Mucosa of descending colon (tissue), 3 donors: ENCODE data around the gene BRS3. TPM values are rescaled to one million over a fixed set of nuclear protein-coding genes. Genes with fewer than 3 reads are reported as not detected.

Experiments
- ATAC-seq: fragments of 200-7000 bp; cut with Tn5 transposase; one replicate; pipeline ENCODE4 v1.9.1; 2020; ENCODE audit warnings: mild to moderate bottlenecking, moderate library complexity
- DNase-seq, 3 donors: peaks; one replicate each; pipeline ENCODE4 v3.0.0-alpha.2; 2020
- H3K36me3 ChIP-seq: fragments of 200-600 bp; one replicate; pipeline ENCODE4 v1.8.0; 2021; ENCODE audit warnings: low read depth, mild to moderate bottlenecking
- H3K4me1 ChIP-seq: fragments of 200-600 bp; one replicate; pipeline ENCODE4 v1.8.0; 2021; ENCODE audit warnings: low read depth, mild to moderate bottlenecking
- H3K4me3 ChIP-seq: fragments of 200-600 bp; one replicate; pipeline ENCODE4 v1.8.0; 2021; ENCODE audit warnings: mild to moderate bottlenecking
- H3K9me3 ChIP-seq: fragments of 200-600 bp; one replicate; pipeline ENCODE4 v1.8.0; 2021; ENCODE audit warnings: mild to moderate bottlenecking
- intact Hi-C, 2 donors: fragments of 100-400 bp; cut with DNase I in 1 of 2; cut with micrococcal nuclease in 1 of 2; formaldehyde crosslinking; loops; one replicate each; pipeline versions ENCODE4 v1.11.0 to v1.11.1; 2022; cut with DNase I, micrococcal nuclease
- total RNA-seq, 3 donors: library from RNA; stranded (reverse); fragmentation: NEBNext Ultra II Directional in 2 of 3; extraction: Animal tissue kit (Norgen Biotek cat#: 25700) in 2 of 3; gene quantifications; one replicate each; pipeline versions ENCODE4 v1.2.1 to v1.2.4, GENCODE V29; 2021 to 2023
- TF ChIP-seq, protein P1 (sequence below): fragments of 200-600 bp; IDR thresholded peaks from one replicate; pipeline ENCODE4 v1.8.0; 2022; ENCODE audit warnings: antibody characterized with exemption, mild to moderate bottlenecking
- donor health status: DM: no; HTN: no; CAD: no; lungs with moderate emphysema.
- donor health status: DM: no; HTN: no; CAD: no.
- donor health status: DM: no; HTN: yes; CAD: no.

Gene BRS3
- total RNA-seq, 3 donors from 2014 or later: not detected

DNA sequence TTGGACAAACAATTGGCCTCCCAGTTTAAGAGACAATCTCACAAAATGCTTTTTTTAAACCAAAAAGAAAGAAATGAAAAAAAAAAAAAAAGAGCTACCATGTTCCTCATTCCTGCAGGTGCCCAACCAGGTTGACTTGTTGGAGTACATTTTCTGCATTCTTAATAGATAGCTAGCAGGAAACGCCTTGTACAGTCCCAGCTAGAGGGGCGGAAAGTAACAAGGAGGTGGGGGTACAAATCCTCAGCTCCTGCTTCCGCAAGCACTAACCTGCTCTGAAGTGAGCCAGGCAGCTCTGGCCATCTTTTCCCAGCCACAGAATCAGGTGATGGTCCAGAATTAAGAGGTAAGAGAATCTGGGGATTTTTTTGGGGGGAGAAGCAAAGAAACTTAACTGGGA lies 44.2 kb downstream of the BRS3 start, which contains the start of gene VGLL1:
Gene VGLL1 (plus strand): TSS at position 265 of the 400 bp plus-strand sequence. CDS start 3,806 bp downstream, outside the sequence.
- TF ChIP-seq, protein P1, sequence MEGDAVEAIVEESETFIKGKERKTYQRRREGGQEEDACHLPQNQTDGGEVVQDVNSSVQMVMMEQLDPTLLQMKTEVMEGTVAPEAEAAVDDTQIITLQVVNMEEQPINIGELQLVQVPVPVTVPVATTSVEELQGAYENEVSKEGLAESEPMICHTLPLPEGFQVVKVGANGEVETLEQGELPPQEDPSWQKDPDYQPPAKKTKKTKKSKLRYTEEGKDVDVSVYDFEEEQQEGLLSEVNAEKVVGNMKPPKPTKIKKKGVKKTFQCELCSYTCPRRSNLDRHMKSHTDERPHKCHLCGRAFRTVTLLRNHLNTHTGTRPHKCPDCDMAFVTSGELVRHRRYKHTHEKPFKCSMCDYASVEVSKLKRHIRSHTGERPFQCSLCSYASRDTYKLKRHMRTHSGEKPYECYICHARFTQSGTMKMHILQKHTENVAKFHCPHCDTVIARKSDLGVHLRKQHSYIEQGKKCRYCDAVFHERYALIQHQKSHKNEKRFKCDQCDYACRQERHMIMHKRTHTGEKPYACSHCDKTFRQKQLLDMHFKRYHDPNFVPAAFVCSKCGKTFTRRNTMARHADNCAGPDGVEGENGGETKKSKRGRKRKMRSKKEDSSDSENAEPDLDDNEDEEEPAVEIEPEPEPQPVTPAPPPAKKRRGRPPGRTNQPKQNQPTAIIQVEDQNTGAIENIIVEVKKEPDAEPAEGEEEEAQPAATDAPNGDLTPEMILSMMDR: no peak
- Histone ChIP-seq H3K4me3 (no peak within 1 kb of the TSS), H3K9me3 (no peaks in the 10 kb centered on the region), H3K4me1 (no peaks in the 10 kb centered on the region), H3K36me3 (no peaks in the 10 kb centered on the region)
- DNase-seq (no peak), ATAC-seq (no peak)
- intact Hi-C loops: no loop called here

- TF ChIP-seq, protein P1: no peak
Observed at GRCh38 chrX:136534131-136534530, 46.4 kb downstream of the BRS3 start.

DNA sequence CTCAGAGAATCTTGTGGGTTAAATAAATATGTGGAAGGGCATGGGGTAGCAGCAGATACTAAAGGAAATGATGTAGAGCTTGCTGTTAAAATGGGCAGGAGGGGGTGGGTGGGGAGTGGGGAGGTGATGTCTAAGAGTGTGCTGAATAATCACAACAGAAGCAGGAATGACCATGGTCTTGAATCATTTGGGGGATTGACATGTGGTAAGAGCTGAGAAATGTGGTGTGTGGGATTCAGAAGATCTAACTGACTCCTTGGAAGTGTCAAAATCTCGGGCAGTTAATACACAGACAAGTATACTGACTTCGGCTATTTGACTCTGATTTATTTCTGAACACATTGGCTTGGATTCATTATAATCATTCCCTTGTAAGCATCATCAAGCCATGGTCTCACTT lies 51.1 kb downstream of the BRS3 start:
- intact Hi-C loops: no loop called here
- ATAC-seq: no peak
- H3K4me3 ChIP-seq: no peak overlapping the region

More at GRCh38 chrX:136534131-136534530, 46.4 kb downstream of the BRS3 start:
- Histone ChIP-seq H3K9me3 (no peaks in the 10 kb centered on the region), H3K36me3 (no peaks in the 10 kb centered on the region), H3K4me1 (no peaks in the 10 kb centered on the region), H3K4me3 (no peak overlapping the region)
- ATAC-seq (no peak), DNase-seq (no peak)
- intact Hi-C loops: no loop called here

DNA sequence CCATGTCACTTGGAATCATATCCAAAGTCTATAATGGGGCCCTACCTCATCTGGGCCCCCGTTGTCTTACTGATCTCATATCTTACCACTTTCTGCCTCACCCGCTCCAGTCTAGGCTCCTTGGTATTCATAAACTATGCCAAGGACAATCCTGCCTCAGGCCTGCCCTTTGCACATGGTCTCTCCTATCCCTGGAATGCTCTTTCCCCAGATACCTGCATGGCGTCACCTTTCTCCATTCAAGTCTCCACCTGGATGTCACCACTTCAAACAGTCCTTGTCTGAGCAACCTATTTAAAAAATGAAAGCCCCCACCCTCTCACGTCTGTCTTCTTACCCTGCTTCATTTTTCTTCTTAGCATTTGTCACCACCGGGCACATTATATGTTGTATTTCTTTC lies 52.5 kb downstream of the BRS3 start:
- no peaks in the 10 kb centered on the region for H3K4me1 ChIP-seq
- no peaks in the 10 kb centered on the region for H3K9me3 ChIP-seq
- no peak overlapping the region for H3K4me3 ChIP-seq
- ATAC-seq (no peak), DNase-seq (no peak)
- no peaks in the 10 kb centered on the region for H3K36me3 ChIP-seq
- TF ChIP-seq, protein P1: no peak
- intact Hi-C loops: no loop called here

More for the DNA sequence above, 51.1 kb downstream of the BRS3 start:
- no peaks in the 10 kb centered on the region for H3K36me3 ChIP-seq
- TF ChIP-seq, protein P1: no peak
- H3K4me1 ChIP-seq: no peaks in the 10 kb centered on the region
- no peak for DNase-seq
- H3K9me3 ChIP-seq: no peaks in the 10 kb centered on the region

GRCh38 chrX:136541294-136541693 lies 53.5 kb downstream of the BRS3 start:
- ATAC-seq (no peak), DNase-seq (no peak)
- H3K9me3 ChIP-seq: no peaks in the 10 kb centered on the region
- no peak overlapping the region for H3K4me3 ChIP-seq
- no peaks in the 10 kb centered on the region for H3K4me1 ChIP-seq
- no peaks in the 10 kb centered on the region for H3K36me3 ChIP-seq
- intact Hi-C loops: no loop called here
- TF ChIP-seq, protein P1: no peak

- intact Hi-C loops: no loop called here
- DNase-seq (no peak), ATAC-seq (no peak)
- Histone ChIP-seq H3K4me1 (no peaks in the 10 kb centered on the region), H3K36me3 (no peaks in the 10 kb centered on the region), H3K4me3 (no peak overlapping the region), H3K9me3 (no peaks in the 10 kb centered on the region)
- TF ChIP-seq, protein P1: no peak
Observed at GRCh38 chrX:136542281-136542680, 54.5 kb downstream of the BRS3 start.
